Cardiac muscle cell (in vitro differentiated cells and primary cell): Measurements from ENCODE around the gene ERGIC1. TPM values are rescaled to one million over a fixed set of nuclear protein-coding genes. Genes with fewer than 3 reads are reported as not detected.

Experiments
- DNase-seq, 2 donors: peaks; one replicate each; pipeline versions ENCODE4 v3.0.0 to v3.0.0-alpha.2; 2010 to 2017; ENCODE audit warnings: low read depth in 1 of 2, low spot score in 1 of 2
- H3K27ac ChIP-seq: fragments of 200-600 bp; sonication (generic); 2 replicates; pipeline ENCODE4 v1.5.1; 2016
- H3K27me3 ChIP-seq: fragments of 200-600 bp; sonication (generic); 2 replicates; pipeline ENCODE4 v1.6.0; 2016; ENCODE audit warnings: control low read depth
- H3K36me3 ChIP-seq: fragments of 200-600 bp; sonication (generic); 2 replicates; pipeline ENCODE4 v1.5.1; 2016; ENCODE audit warnings: control low read depth
- H3K4me1 ChIP-seq: fragments of 200-600 bp; sonication (generic); 2 replicates; pipeline ENCODE4 v1.8.1; 2017; ENCODE audit warnings: low read depth, mild to moderate bottlenecking, mixed run types
- H3K4me3 ChIP-seq: fragments of 200-600 bp; sonication (generic); 2 replicates; pipeline ENCODE4 v1.5.1; 2016; ENCODE audit warnings: mild to moderate bottlenecking
- H3K9me3 ChIP-seq: fragments of 200-600 bp; sonication (generic); 2 replicates; pipeline ENCODE4 v1.5.1; 2017; ENCODE audit warnings: low read depth, mild to moderate bottlenecking, control low read depth
- CTCF ChIP-seq: IDR thresholded peaks from 2 replicates; pipeline ENCODE4 v1.5.1; 2012; ENCODE audit warnings: low read depth, mild to moderate bottlenecking, low read length
- polyA plus RNA-seq: library from polyadenylated mRNA; unstranded; fragments of >200 nt; fragmentation: Nextera tagmentation; extraction: Ambion mirVana; gene quantifications from 2 replicates; pipeline ENCODE4 v1.2.1, GENCODE V29; 2016
- total RNA-seq: library from RNA; depleted of rRNA; stranded (reverse); fragments of >200 nt; gene quantifications from 2 replicates; pipeline ENCODE4 v1.2.3, GENCODE V29; 2016

The ERGIC1 gene
- total and polyA plus RNA-seq, 2 experiments from 2014 or later, result 15.4 to 77.3 TPM

DNA sequence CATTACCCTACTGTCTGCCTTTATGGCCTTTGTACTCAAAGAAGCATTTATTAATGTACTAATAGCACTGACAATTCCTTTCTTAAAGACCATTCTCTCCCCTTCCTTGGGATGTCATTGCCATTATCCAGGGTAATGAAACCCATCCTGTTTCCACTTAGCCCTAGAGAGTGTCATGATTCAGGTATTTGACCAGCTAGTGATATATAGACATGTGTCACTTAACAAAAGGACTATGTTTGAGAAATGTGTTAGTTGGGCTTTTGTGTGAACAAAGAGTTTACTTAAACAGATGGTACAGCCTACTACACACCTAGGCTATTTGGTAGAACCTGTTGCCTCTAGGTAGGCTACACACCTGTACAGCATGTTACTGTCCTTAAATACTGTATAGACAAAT lies 151.5 kb downstream of the ERGIC1 start:
- DNase-seq, result no peak

GRCh38 chr5:172988276-172988675 lies 154.2 kb downstream of the ERGIC1 start:
- no peak for DNase-seq
- Histone ChIP-seq H3K4me3 (no peak overlapping the region), H3K36me3 (no peaks in the 10 kb centered on the region), H3K27me3 (no peaks in the 10 kb centered on the region), H3K27ac (no peak overlapping the region), H3K4me1 (peaks cover 9% of the 10 kb centered on the region), H3K9me3 (no peaks in the 10 kb centered on the region)
- TF ChIP-seq CTCF, result no peak

More for the DNA sequence above, 151.5 kb downstream of the ERGIC1 start:
- Histone ChIP-seq H3K4me1 (peaks cover 9% of the 10 kb centered on the region), H3K36me3 (no peaks in the 10 kb centered on the region), H3K27ac (no peak overlapping the region), H3K4me3 (no peak overlapping the region), H3K27me3 (no peaks in the 10 kb centered on the region), H3K9me3 (no peaks in the 10 kb centered on the region)
- no peak for TF ChIP-seq CTCF

DNA sequence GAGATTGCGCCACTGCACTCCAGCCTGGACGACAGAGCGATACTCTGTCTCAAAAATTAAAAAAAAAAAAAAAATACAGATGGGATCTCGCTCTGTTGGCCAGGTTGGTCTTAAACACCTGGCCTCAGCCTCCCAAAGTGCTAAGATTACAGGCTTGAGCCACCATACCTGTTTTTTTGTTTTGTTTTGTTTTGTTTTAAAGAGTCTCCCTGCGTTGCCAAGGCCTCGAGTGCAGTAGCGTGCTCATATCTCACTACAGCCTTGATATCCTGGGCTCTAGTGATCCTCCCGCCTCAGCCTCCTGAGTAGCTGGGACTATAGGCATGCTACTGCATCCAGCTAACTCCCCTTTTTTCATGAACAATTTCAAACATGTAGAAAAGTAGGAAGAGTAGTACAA lies 156.7 kb downstream of the ERGIC1 start:
- no peaks in the 10 kb centered on the region for H3K27me3 ChIP-seq
- no peak overlapping the region for H3K4me3 ChIP-seq
- peaks cover 5% of the 10 kb centered on the region for H3K36me3 ChIP-seq
- no peaks in the 10 kb centered on the region for H3K4me1 ChIP-seq
- no peak for DNase-seq
- H3K9me3 ChIP-seq, result no peaks in the 10 kb centered on the region
- no peak for TF ChIP-seq CTCF
- H3K27ac ChIP-seq, result no peak overlapping the region

GRCh38 chr5:172994405-172994804 lies 160.4 kb downstream of the ERGIC1 start:
- no peak overlapping the region for H3K4me3 ChIP-seq
- H3K27me3 ChIP-seq, result no peaks in the 10 kb centered on the region
- no peak for TF ChIP-seq CTCF
- peaks cover 13% of the 10 kb centered on the region for H3K36me3 ChIP-seq
- H3K27ac ChIP-seq, result no peak overlapping the region
- no peaks in the 10 kb centered on the region for H3K4me1 ChIP-seq
- DNase-seq, result no peak
- no peaks in the 10 kb centered on the region for H3K9me3 ChIP-seq

DNA sequence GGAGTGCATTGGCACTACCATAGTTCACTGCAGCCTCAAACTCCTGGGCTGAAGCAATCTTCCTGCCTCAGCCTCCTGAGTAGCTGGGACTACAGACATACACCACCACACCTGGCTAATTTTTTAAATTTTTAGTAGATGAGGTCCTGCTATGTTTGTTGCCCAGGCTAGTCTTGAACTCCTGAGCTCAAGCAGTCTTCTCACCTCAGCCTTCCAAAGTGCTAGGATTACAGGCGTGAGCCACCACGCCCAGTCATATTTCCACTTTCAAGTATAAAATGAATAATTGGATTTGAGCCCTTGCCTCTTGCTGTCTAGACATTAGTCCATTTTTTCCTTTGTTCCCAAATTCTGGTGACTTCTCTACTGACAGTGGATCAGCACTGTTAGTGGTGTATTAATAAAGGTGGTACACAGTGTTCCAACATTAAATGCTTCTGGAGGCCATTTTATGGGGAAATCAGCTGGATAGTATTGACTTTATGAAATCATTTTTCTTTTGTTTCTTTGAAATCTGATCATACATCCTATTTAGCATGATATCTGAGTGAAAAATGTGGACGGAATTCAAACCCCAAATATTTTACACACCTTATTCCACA lies 165.4 kb downstream of the ERGIC1 start:
- no peak for TF ChIP-seq CTCF
- Histone ChIP-seq H3K9me3 (no peaks in the 10 kb centered on the region), H3K4me1 (no peaks in the 10 kb centered on the region), H3K4me3 (no peak overlapping the region), H3K36me3 (peaks cover 13% of the 10 kb centered on the region), H3K27me3 (no peaks in the 10 kb centered on the region), H3K27ac (no peak overlapping the region)
- DNase-seq, result no peak

DNA sequence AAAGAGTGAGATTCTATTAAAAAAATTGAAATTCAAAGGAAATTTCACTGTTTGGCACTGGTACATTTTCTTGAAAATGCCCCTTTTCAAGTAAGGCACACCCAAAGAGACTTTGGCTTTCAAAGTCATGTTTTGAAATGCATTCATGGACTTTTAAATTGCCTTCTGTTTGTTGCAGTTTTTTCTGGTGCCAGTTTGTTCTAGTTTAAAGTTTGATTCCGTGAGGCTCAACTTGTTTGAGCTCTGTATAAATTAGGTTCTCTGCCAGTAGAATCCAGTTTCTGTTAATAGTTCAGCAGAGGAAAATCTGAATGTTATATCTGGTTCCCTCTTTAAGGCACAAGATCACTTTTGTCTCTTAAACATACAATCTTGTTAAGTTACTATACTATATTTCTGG lies 165.9 kb downstream of the ERGIC1 start:
- Histone ChIP-seq H3K27me3 (no peaks in the 10 kb centered on the region), H3K4me3 (no peak overlapping the region), H3K27ac (no peak overlapping the region), H3K36me3 (peaks cover 13% of the 10 kb centered on the region), H3K4me1 (no peaks in the 10 kb centered on the region), H3K9me3 (no peaks in the 10 kb centered on the region)
- no peak for TF ChIP-seq CTCF
- DNase-seq, result no peak
